Midbrain (tissue), 1 donor: ENCODE results near the gene S100A3.
A peak's percentile ranks its signal among the peaks of the same experiment; 100 is the strongest.

Source experiments
- DNase-seq: peaks from one replicate; lab custom pipeline; 2025; lab: John Stamatoyannopoulos, UW

S100A3 gene

GRCh38 chr1:153509729-153510354 lies 39.2 kb downstream of the S100A3 start:
- no peak for DNase-seq

GRCh38 chr1:153509036-153509435 lies 40.0 kb downstream of the S100A3 start:
- no peak for DNase-seq

GRCh38 chr1:153507926-153508583 lies 41.0 kb downstream of the S100A3 start:
- no peak for DNase-seq

- DNase-seq: peak; percentile 30
These were observed 42.1 kb downstream of the S100A3 start for GRCh38 chr1:153506831-153507413.

- no peak for DNase-seq
These were observed 42.7 kb downstream of the S100A3 start for GRCh38 chr1:153506386-153506785.

GRCh38 chr1:153505576-153505975 lies 43.5 kb downstream of the S100A3 start:
- no peak for DNase-seq

- no peak for DNase-seq
These were observed 45.3 kb downstream of the S100A3 start for GRCh38 chr1:153503766-153504165.

- DNase-seq: no peak
These were observed 50.3 kb downstream of the S100A3 start for GRCh38 chr1:153498746-153499145.
